ENCODE data around the gene CENPS.

DNA sequence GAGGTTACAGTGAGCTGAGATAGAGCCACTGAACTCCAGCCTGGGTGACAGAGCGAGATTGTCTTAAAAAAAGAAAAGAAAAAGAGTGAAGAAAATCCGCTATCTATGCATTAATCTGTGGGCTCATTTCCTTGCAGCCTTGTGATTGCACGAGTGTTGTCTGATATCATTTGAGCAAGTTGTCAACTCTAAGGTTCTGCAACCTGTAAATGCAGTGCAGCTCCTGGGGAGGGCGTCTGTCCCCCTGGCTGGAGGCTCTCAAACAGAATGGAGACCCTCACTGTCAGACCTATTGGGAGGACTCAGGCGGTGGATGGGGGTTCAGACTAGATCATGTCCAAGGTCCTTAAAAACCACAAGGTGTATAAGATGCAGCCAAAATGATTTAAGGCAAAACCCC lies 25.8 kb downstream of the CENPS start:
- TF ChIP-seq, protein P1, sequence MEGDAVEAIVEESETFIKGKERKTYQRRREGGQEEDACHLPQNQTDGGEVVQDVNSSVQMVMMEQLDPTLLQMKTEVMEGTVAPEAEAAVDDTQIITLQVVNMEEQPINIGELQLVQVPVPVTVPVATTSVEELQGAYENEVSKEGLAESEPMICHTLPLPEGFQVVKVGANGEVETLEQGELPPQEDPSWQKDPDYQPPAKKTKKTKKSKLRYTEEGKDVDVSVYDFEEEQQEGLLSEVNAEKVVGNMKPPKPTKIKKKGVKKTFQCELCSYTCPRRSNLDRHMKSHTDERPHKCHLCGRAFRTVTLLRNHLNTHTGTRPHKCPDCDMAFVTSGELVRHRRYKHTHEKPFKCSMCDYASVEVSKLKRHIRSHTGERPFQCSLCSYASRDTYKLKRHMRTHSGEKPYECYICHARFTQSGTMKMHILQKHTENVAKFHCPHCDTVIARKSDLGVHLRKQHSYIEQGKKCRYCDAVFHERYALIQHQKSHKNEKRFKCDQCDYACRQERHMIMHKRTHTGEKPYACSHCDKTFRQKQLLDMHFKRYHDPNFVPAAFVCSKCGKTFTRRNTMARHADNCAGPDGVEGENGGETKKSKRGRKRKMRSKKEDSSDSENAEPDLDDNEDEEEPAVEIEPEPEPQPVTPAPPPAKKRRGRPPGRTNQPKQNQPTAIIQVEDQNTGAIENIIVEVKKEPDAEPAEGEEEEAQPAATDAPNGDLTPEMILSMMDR (IDR thresholded peaks at IDR 0.05; ENCODE audit: poor library complexity): no peak
- no peak for TF ChIP-seq EZH2 (IDR thresholded peaks at IDR 0.05; ENCODE audit: borderline replicate concordance)

Measured in hepatocyte (in vitro differentiated cells).